ENCODE results near the gene CDH24. TPM values are rescaled to one million over a fixed set of nuclear protein-coding genes. Genes with fewer than 3 reads are reported as not detected.

CDH24 gene
- total and polyA plus RNA-seq, 2 donors (not counting 3 experiments of a cell fraction or from before 2014, with no cell fraction given) = 21.7 to 52.9 TPM

DNA sequence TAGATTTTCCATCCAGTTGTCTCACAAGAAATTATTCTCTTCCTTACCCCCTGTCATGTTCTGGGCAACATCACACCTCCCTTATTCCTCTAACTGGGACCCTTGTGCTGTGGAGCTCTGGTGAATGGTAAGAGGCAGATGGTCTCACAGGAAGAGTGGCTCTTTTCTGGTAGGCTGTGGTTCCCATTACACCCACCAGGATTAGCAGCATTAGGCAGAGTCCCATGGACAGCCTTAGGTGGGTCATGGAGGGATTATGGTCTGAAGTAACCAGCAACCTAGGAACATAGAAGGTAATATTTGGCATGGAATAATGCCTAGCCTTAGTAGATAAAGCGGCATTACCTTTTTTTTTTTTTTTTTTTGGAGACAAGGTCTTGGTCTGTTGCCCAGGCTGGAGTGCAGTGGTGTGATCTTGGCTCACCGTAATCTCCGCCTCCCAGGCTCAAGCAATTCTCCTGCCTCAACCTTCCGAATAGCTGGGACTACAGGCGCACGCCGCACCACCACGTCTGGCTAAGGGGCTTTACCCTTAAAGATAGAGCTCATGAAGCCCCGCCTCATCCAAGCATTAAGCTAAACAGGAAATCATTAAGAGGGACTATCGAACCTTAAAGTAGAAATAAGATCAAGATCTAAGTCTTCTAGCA, 42.0 kb upstream of the CDH24 start:
- BruUV-seq (replicated peaks) = no TSS peak

More for the DNA sequence above, 42.0 kb upstream of the CDH24 start:
- intact Hi-C loops (cut with micrococcal nuclease) = no loop called here
- ChIA-PET CTCF (interaction anchor here (0.9 to 1.5 kb wide), 6 partner anchors 8 to 113 kb away, joined by 3 to 11 read pairs (median 5); no protein-coding TSS in a partner anchor), POLR2A (no interaction called here)
- no peaks in the 10 kb centered on the region for H3K9me1 ChIP-seq (replicated peaks; ENCODE audit: control insufficient read depth, extremely low read depth, insufficient read depth, low read length)
- no peak overlapping the region for H3K27ac ChIP-seq (ENCODE audit: insufficient read depth, low read depth, low read length)
- no peaks in the 10 kb centered on the region for H4K20me1 ChIP-seq (replicated peaks; ENCODE audit: control insufficient read depth, extremely low read depth, insufficient read depth, low read length)
- no peak overlapping the region for H3K9ac ChIP-seq (replicated peaks; ENCODE audit: extremely low read depth, insufficient read depth, low read length)
- no peaks in the 10 kb centered on the region for H3K9me3 ChIP-seq (replicated peaks; ENCODE audit: control insufficient read depth, insufficient read depth, low read length)
- H3K4me1 ChIP-seq (ENCODE audit: control insufficient read depth, extremely low read depth, insufficient read depth, low read length) = peaks cover 9% of the 10 kb centered on the region
- TF ChIP-seq JUN (IDR thresholded peaks at IDR 0.05; ENCODE audit: borderline replicate concordance, insufficient read depth, insufficient read length, low read depth) (no peak), POLR2A (IDR thresholded peaks at IDR 0.05; ENCODE audit: low read depth, low read length) (no peak), MAX (IDR thresholded peaks at IDR 0.05; ENCODE audit: insufficient read depth, insufficient read length) (no peak), EZH2 (IDR thresholded peaks at IDR 0.05; ENCODE audit: borderline replicate concordance, low read depth, low read length, severe bottlenecking) (no peak), GATA2 (IDR thresholded peaks at IDR 0.05; ENCODE audit: insufficient read depth, insufficient read length, low read depth, low read length) (no peak)
- TF ChIP-seq, protein P1, sequence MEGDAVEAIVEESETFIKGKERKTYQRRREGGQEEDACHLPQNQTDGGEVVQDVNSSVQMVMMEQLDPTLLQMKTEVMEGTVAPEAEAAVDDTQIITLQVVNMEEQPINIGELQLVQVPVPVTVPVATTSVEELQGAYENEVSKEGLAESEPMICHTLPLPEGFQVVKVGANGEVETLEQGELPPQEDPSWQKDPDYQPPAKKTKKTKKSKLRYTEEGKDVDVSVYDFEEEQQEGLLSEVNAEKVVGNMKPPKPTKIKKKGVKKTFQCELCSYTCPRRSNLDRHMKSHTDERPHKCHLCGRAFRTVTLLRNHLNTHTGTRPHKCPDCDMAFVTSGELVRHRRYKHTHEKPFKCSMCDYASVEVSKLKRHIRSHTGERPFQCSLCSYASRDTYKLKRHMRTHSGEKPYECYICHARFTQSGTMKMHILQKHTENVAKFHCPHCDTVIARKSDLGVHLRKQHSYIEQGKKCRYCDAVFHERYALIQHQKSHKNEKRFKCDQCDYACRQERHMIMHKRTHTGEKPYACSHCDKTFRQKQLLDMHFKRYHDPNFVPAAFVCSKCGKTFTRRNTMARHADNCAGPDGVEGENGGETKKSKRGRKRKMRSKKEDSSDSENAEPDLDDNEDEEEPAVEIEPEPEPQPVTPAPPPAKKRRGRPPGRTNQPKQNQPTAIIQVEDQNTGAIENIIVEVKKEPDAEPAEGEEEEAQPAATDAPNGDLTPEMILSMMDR (IDR thresholded peaks at IDR 0.05; ENCODE audit: extremely low read depth in 1 of 2, insufficient read depth in 1 of 2, low read depth in 1 of 2, low read length in 2 of 2) = no peak
- no peaks in the 10 kb centered on the region for H3K27me3 ChIP-seq (ENCODE audit: control insufficient read depth in 2 of 2, insufficient read depth in 2 of 2, low read length in 2 of 2)
- H3K4me2 ChIP-seq (ENCODE audit: insufficient read depth, low read length) = no peak overlapping the region
- H3K79me2 ChIP-seq (ENCODE audit: control insufficient read depth, insufficient read depth, low read length) = peaks cover 33% of the 10 kb centered on the region
- H3K4me3 ChIP-seq (replicated peaks in 1 of 3; ENCODE audit: insufficient read depth in 1 of 3, low read depth in 1 of 3, low read length in 3 of 3) = no peak overlapping the region
- no peak overlapping the region for H2AFZ ChIP-seq (ENCODE audit: low read depth, low read length)
- dilution Hi-C loops (cut with MboI; ENCODE audit: extremely low pct_ligation_motif_present, low sequenced_read_pairs) = no loop called here
- H3K36me3 ChIP-seq (ENCODE audit: control insufficient read depth in 2 of 2, extremely low read depth in 1 of 2, insufficient read depth in 2 of 2, low read length in 2 of 2) = peaks cover 5 to 13% of the 10 kb centered on the region in 2 experiments
- DNase-seq (ENCODE audit: low read depth, low spot score) = no peak
- FAIRE-seq = no peak
